ENCODE measurements around the gene CACNA1B.
A peak's percentile ranks its signal among the peaks of the same experiment; 100 is the strongest.

CACNA1B gene

DNA sequence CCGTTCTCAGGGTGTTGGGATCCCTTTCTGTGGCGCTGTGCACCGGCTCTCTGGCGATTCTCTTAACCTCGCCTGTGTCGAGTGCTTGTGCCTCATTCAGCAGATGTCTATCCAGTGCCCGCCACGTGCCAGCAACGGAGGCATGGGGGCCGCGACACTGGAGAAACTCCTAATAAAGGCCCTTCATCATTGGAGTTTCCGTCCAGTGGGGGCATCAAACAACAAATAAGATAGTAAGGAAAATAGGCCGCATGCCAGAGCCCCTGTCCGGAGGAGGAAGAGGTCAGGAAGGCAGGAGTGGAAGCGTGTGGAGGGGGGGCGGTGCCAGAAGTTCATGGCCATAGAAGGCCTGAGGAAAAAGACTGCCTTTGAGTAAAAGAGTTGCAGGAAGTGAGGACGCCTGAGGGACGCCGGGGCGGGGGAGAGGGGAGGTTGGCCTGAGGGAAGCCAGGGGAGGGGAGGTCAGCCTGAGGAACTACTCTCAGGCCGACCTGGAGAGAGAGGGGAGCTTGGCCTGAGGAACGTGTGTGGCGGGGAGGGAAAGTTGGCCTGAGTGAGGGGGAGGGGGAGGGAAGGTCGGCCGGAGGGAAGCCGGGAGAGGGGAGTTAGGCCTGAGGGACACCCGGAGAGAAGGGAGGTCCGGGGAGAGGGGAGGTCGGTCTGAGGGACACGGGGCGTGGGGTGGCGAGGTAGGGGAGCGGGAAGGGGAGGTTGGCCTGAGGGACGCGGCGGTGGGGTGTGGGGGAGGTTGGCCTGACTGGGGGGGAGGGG, 82.2 kb downstream of the CACNA1B start:
- CTCF ChIA-PET, result no interaction called here
- no peak for DNase-seq (ENCODE audit: extremely low spot score)

GRCh38 chr9:137960496-137960895, 82.9 kb downstream of the CACNA1B start:
- TF ChIP-seq FOXA1 (IDR thresholded peaks at IDR 0.05), result no peak
- TF ChIP-seq HDGF (IDR thresholded peaks at IDR 0.05; ENCODE audit: borderline replicate concordance), result no peak
- TF ChIP-seq TARDBP (IDR thresholded peaks at IDR 0.05), result no peak
- TF ChIP-seq SP1 (IDR thresholded peaks at IDR 0.05), result no peak
- TF ChIP-seq LEF1 (IDR thresholded peaks at IDR 0.05; ENCODE audit: borderline replicate concordance), result no peak
- no peak for TF ChIP-seq ZNF384 (IDR thresholded peaks at IDR 0.05)
- no peak for TF ChIP-seq SUZ12 (IDR thresholded peaks at IDR 0.05)
- no peak for TF ChIP-seq FOXM1 (IDR thresholded peaks at IDR 0.05; ENCODE audit: borderline replicate concordance)
- TF ChIP-seq ARNT (IDR thresholded peaks at IDR 0.05), result no peak
- no peak for TF ChIP-seq CTBP1 (IDR thresholded peaks at IDR 0.05; ENCODE audit: borderline replicate concordance)

More for the DNA sequence above, 82.2 kb downstream of the CACNA1B start:
- no peak for TF ChIP-seq FOXK2 (IDR thresholded peaks at IDR 0.05)
- TF ChIP-seq HDGF (IDR thresholded peaks at IDR 0.05; ENCODE audit: borderline replicate concordance), result no peak
- no peak for TF ChIP-seq FOXM1 (IDR thresholded peaks at IDR 0.05; ENCODE audit: borderline replicate concordance)
- TF ChIP-seq FOXA1 (IDR thresholded peaks at IDR 0.05), result no peak
- no peak for TF ChIP-seq ZNF384 (IDR thresholded peaks at IDR 0.05)
- no peak for TF ChIP-seq ELF4 (IDR thresholded peaks at IDR 0.05)
- no peak for TF ChIP-seq TARDBP (IDR thresholded peaks at IDR 0.05)
- POLR2A ChIA-PET, result no interaction called here

DNA sequence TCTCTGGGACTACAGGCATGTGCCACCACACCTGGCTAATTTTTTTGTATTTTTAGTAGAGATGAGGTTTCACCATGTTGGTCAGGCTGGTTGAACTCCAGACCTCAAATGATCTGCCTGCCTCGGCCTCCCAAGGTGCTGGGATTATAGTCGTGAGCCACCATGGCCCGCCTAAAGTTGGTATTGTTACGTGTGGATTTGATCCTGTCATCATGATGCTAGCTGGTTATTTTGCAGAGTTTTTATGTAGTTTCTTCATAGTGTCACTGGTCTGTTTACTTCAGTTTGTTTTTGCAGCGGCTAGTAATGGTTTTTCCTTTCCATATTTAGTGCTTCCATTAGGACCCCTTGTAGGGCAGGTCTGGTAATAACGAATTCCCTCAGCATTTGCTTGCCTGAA, 85.9 kb downstream of the CACNA1B start:
- POLR2A ChIA-PET, result no interaction called here
- CTCF ChIA-PET, result no interaction called here
- no peak for DNase-seq (ENCODE audit: extremely low spot score)
- TF ChIP-seq SUZ12 (IDR thresholded peaks at IDR 0.05) (no peak), ELF4 (IDR thresholded peaks at IDR 0.05) (no peak), PKNOX1 (IDR thresholded peaks at IDR 0.05) (no peak), L3MBTL2 (conservative IDR thresholded peaks at IDR 0.05) (no peak), FOXM1 (IDR thresholded peaks at IDR 0.05; ENCODE audit: borderline replicate concordance) (no peak), FOXA1 (IDR thresholded peaks at IDR 0.05) (no peak), CTBP1 (IDR thresholded peaks at IDR 0.05; ENCODE audit: borderline replicate concordance) (no peak), SP1 (IDR thresholded peaks at IDR 0.05) (no peak), NFRKB (IDR thresholded peaks at IDR 0.05) (no peak), LEF1 (IDR thresholded peaks at IDR 0.05; ENCODE audit: borderline replicate concordance) (no peak), BHLHE40 (IDR thresholded peaks at IDR 0.05; ENCODE audit: borderline replicate concordance) (no peak), TARDBP (IDR thresholded peaks at IDR 0.05) (no peak), ZNF384 (IDR thresholded peaks at IDR 0.05) (no peak)

More at GRCh38 chr9:137960496-137960895, 82.9 kb downstream of the CACNA1B start:
- CTCF ChIA-PET, result no interaction called here
- DNase-seq (ENCODE audit: extremely low spot score), result peak; percentile 32
- POLR2A ChIA-PET, result no interaction called here

GRCh38 chr9:137965177-137965795, 87.7 kb downstream of the CACNA1B start:
- no peak for DNase-seq (ENCODE audit: extremely low spot score)
- POLR2A ChIA-PET, result no interaction called here
- TF ChIP-seq FOXA1 (IDR thresholded peaks at IDR 0.05) (no peak), TARDBP (IDR thresholded peaks at IDR 0.05) (no peak), SP1 (IDR thresholded peaks at IDR 0.05) (no peak), FOXM1 (IDR thresholded peaks at IDR 0.05; ENCODE audit: borderline replicate concordance) (no peak), HDGF (IDR thresholded peaks at IDR 0.05; ENCODE audit: borderline replicate concordance) (no peak), PKNOX1 (IDR thresholded peaks at IDR 0.05) (no peak), ELF4 (IDR thresholded peaks at IDR 0.05) (no peak), CTBP1 (IDR thresholded peaks at IDR 0.05; ENCODE audit: borderline replicate concordance) (no peak), BHLHE40 (IDR thresholded peaks at IDR 0.05; ENCODE audit: borderline replicate concordance) (no peak), FOXK2 (IDR thresholded peaks at IDR 0.05) (no peak), L3MBTL2 (conservative IDR thresholded peaks at IDR 0.05) (no peak)
- CTCF ChIA-PET, result no interaction called here

- CTCF ChIA-PET, result no interaction called here
- POLR2A ChIA-PET, result no interaction called here
- DNase-seq (ENCODE audit: extremely low spot score), result no peak
- TF ChIP-seq HDGF (IDR thresholded peaks at IDR 0.05; ENCODE audit: borderline replicate concordance) (no peak), ZNF384 (IDR thresholded peaks at IDR 0.05) (no peak), SP1 (IDR thresholded peaks at IDR 0.05) (no peak), PKNOX1 (IDR thresholded peaks at IDR 0.05) (no peak), BHLHE40 (IDR thresholded peaks at IDR 0.05; ENCODE audit: borderline replicate concordance) (no peak), CTBP1 (IDR thresholded peaks at IDR 0.05; ENCODE audit: borderline replicate concordance) (no peak), TARDBP (IDR thresholded peaks at IDR 0.05) (no peak), LEF1 (IDR thresholded peaks at IDR 0.05; ENCODE audit: borderline replicate concordance) (no peak), FOXM1 (IDR thresholded peaks at IDR 0.05; ENCODE audit: borderline replicate concordance) (no peak), SUZ12 (IDR thresholded peaks at IDR 0.05) (no peak), ELF4 (IDR thresholded peaks at IDR 0.05) (no peak), ARNT (IDR thresholded peaks at IDR 0.05) (no peak)
These were observed 89.8 kb downstream of the CACNA1B start for GRCh38 chr9:137967280-137967953.

Data from HEK293T (cell line).